ELF-1 (cell line): ENCODE data around the gene COL3A1.

Experiments
- DNase-seq: peaks from one replicate; pipeline ENCODE4 v3.0.0-alpha.2; 2016; ENCODE audit warnings: low read depth, low spot score

The COL3A1 gene

DNA sequence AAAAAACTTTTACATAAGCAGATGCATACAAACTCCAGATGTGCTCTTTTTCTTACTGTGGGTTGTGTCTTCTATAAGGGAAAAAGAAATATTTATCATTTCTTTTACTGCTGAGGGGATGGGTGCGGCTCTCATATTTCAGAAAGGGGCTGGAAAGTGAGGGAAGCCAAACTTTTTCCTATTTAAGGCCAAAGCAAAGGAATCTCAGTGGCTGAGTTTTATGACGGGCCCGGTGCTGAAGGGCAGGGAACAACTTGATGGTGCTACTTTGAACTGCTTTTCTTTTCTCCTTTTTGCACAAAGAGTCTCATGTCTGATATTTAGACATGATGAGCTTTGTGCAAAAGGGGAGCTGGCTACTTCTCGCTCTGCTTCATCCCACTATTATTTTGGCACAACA lies at the start of gene COL3A1:
Gene COL3A1 (plus strand): TSS at position 210 of the 400 bp plus-strand sequence. CDS start 117 bp downstream, at position 327.
- peak; percentile 29 for DNase-seq

DNA sequence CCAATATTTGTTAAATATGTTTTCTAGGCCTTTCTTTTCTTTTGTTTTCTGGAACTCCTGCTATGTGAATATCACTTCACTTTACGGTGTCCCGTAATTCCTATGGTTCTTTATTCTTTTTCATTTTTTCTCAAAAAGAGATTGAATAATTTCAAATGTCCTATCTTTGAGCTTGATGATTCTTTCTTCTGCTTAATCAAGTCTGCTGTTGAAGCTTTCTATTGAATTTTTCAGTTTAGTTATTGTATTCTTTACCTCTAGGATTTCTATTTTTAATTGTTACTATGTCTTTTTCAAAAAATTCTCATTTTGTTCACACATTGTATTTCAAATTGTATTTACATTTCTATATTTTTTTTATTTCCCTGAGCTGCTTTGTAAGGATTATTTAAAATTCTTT lies 45.5 kb upstream of the COL3A1 start:
- no peak for DNase-seq

GRCh38 chr2:188931361-188931760 lies 42.8 kb upstream of the COL3A1 start:
- DNase-seq = no peak

DNA sequence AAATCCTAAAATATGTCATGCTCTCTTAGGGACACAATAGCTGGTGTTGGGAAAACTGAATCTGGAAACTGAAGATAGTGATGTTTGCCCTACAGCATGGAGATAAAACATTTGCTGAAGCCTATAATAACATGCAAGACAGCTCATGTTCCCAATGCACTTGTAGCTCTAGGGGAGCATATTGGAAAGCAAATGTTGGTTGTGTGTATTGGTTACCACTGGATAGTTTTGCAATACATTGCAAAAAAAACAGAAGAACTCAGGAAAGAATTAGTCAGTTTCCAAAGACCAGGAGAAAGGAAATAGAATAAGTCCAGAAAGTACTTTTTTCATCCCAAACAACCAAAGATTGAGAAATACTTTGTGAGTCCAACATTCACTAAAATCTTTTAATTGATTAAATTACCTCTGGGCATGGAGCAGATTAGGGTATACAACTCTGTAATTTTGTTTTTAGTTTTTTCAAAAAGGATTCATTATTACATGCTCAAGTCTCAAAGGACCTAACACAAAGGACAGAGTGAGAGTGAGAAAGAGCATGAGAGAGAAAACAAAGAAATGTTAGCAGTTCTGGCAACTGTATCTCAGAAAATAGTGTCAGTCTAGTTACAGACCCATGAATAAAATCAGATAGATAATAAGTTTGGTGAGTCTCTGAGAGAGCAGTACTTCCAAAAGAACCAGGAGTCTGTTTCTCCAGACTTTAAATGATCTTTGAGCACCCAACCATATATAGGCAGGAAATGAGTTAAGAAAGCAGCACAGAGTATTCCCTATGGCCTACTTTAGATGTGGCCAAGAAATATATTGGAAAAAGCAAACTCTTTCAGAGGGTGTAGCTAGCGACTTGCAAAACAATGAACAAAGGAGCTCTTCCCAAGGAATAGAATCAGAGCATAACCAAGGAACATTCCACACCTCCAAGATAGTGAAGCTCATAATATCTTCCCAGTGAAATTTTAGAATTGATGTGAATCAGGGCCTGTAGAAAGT lies 36.6 kb upstream of the COL3A1 start:
- DNase-seq = no peak

- no peak for DNase-seq
Observed at GRCh38 chr2:188940171-188940570, 34.0 kb upstream of the COL3A1 start.

GRCh38 chr2:188944442-188944841 lies 29.7 kb upstream of the COL3A1 start:
- DNase-seq = no peak

DNA sequence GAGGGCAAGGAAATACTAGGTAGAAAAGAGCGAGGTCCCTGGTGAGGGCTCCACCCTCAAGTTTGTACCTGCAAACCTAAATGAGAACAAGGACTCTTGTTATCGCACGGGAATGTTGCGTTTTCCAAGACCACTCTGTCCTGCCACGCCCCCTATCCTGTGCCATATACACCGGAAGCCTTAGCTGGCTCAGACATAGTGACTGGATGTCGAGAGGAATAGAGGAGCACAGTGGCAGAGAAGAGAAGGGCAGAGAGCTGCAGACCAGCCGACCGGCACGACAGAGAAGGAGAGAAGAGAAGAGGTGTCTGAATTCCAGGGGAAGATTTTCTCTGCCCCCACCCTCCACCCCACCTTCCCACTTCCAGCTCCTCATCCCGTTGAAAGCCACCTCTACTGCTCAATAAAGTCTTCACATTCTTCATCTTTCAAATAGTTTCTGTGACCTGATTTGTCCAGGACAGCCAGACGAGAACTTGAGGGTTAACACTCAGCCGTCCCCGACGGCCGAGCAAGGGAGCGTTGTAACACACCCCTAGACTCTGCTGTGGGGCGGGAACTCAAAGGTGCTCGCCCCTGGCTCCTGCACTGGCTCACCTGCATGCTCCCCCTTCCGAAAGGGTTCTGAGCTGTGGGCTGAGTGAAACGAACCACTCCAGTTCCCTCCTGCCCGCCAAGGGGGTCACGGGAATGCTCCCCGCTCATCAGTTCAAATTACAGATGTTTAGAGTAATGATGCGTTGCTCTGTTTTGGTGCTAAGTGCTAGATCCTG lies 24.9 kb upstream of the COL3A1 start:
- DNase-seq = no peak

- no peak for DNase-seq
Observed at GRCh38 chr2:188952901-188953300, 21.3 kb upstream of the COL3A1 start.

DNA sequence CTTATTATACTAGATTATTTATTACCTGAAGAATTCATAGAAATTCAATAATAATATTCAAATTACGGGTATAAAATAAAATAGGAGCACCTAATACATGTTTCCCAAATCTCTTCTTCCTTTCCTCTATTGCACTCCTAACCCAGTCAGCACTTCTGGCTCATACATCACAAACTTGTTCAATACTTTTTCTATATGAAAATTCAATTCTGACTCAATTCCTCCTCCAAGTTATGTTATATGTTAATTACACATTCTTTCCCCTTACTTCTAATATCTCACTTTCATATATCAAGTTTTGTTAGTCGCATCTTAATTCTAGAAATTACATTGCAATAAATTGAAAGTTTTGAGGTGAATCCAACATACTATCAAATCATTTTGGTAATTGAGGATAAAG lies 17.9 kb upstream of the COL3A1 start:
- DNase-seq = no peak

GRCh38 chr2:188956961-188957360 lies 17.2 kb upstream of the COL3A1 start:
- no peak for DNase-seq

DNA sequence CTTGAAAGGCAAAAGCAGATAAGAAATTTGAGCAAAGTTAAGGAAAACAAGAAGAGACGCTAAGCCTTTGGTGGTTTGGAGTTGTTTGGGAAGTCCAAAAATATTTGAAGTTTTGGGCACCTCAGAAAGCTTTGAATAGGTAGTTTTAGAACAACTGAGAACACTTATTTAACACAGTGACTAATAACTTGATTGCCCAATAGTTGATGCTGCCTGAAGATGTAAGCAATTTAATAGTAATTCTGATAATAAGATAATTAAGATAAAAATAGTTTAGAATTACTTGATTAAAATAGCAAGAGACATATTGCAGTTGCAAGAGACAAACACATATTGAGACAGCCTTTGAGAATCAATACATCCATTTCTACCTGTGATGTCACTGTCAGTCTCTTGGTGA lies 16.5 kb upstream of the COL3A1 start:
- no peak for DNase-seq

DNA sequence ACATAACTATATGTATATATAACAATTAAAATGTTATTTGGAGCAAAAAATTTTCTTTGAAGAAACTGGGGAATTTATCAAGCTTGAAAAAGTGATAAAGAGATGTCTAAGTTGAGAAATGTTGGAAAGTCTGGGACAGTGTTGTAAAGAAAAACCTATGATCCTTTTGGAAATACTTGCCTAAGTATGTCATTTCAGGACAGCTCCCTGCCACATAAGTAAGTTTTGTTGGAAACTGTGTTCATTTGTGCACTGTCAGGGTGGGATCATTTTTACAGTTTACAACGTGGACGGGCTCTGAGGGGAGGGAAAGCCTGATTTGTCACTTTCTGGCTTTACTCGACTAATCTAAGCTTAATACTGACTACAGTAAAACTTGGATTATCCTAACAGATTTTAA lies 10.4 kb upstream of the COL3A1 start:
- DNase-seq = no peak

- DNase-seq = no peak
Observed at GRCh38 chr2:188964976-188965546, 9.1 kb upstream of the COL3A1 start.

DNA sequence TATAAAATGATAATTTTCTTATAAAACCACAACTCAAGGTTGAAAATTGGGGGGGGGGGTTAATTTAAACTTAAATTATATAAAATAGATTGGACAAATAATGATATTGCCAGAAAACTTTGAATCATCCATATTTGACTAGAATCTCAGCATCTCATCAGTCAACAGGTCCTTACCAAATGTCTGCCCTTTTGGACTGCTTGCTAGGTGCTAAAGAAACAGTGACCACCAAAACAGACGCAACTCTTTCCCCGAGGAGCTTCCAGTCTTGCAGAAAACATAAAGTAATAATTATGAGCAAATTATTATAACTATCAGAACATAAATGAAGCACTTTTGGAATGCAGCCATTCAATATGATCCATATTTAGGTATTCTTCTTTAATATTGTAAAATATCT lies 8.6 kb upstream of the COL3A1 start:
- DNase-seq = no peak

GRCh38 chr2:188966079-188966571 lies 8.0 kb upstream of the COL3A1 start:
- DNase-seq = no peak

DNA sequence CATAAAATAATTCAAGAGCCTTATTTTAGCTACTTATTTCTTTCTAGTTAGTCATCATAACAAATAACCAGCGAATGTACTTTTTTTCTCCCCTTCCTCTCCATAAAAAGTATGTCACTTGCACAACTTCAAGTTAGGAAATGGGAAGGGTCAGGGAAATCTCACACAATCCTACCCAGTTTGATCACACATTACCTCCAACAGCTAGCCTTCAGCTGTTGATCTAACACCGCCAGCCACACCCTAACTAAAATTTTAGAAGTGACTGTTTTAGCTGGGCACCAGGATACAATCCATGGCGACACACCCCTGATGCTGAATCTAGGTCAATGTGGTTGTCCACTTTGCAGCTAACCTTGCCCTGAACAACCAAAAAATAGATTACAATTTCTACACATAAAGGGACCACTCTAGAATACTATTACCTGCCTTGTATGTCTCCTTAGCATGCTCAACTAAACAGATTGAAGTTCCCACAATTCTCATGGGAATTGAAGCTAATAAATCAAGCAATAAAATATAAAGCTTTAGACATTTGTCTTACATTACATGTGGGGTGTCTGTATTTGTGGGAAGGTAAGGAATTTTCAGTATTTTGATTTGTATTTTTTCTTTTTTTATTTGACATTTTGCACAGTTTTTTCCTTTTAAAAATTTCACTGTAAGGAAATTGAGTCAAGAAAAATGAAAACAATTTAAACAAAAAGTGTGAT lies 7.3 kb upstream of the COL3A1 start:
- DNase-seq = no peak

DNA sequence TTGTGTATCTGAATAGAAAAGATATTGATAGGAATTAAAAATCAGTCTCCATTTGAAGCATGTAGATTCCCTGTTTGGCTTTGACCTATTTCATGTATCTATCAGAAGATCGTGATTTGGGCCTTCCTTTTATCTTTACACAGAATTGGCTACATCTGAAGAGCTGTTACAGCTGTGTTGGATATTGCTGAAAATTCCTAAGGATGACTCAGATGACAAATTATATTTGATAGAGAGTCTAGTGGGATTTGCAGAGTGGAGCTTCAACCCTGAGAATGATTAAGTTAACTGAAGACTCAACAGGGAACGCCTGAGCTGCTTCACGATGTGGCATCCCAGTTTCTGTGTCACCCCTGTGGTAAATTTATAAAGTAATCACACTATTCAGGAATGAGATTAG lies 4.9 kb upstream of the COL3A1 start:
- DNase-seq = no peak

DNA sequence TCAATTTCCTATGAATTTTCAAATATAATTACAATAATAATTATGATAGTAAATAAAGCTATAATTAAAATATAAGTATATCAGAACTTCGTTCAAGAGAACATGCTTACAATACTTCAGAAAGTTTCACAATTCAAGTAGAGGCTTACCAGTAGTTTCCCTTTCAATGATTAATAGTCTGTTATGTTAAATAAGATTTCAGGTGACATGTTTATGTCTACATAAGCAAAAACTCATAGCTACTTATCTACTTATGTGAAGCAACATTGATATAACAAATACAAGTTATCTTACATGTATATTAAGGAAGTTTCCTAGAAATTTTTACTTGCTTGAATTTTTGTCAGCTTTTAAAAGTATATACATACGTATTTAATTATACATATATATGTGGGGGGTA lies 4.5 kb upstream of the COL3A1 start:
- no peak for DNase-seq

DNA sequence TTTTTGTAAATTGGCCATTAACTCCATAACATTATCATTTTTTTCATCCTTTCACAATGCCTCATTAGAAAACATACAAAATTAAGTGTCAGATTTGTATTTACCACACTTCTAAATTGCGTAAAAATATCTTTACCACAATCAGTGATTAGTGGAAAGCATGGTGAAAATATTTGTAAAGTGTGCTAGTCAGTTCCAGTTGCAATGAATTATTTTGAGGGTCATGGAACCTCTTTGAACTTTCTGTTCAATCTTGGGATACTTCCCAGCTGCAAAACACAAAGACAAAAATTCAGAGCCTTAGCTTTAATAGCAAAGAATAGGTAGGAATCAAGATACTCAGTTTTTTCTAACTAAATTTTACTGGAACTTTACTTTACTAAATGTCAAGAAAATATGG lies 4.0 kb upstream of the COL3A1 start:
- no peak for DNase-seq

GRCh38 chr2:188971432-188971861 lies 2.7 kb upstream of the COL3A1 start:
- DNase-seq = no peak

GRCh38 chr2:188973641-188974040 lies 532 bp upstream of the COL3A1 start:
- DNase-seq = no peak
